HG03378 (cell line): ENCODE results near the gene POLE.
A peak's percentile ranks its signal among the peaks of the same experiment; 100 is the strongest.

ENCODE experiments used
- ATAC-seq: cut with Tn5 transposase; IDR thresholded peaks from one replicate; pipeline ENCODE4 v1.9.1; 2021; ENCODE audit warnings: mild to moderate bottlenecking, moderate library complexity; ENCODE audit not compliant: unreplicated experiment

The POLE gene, protein sequence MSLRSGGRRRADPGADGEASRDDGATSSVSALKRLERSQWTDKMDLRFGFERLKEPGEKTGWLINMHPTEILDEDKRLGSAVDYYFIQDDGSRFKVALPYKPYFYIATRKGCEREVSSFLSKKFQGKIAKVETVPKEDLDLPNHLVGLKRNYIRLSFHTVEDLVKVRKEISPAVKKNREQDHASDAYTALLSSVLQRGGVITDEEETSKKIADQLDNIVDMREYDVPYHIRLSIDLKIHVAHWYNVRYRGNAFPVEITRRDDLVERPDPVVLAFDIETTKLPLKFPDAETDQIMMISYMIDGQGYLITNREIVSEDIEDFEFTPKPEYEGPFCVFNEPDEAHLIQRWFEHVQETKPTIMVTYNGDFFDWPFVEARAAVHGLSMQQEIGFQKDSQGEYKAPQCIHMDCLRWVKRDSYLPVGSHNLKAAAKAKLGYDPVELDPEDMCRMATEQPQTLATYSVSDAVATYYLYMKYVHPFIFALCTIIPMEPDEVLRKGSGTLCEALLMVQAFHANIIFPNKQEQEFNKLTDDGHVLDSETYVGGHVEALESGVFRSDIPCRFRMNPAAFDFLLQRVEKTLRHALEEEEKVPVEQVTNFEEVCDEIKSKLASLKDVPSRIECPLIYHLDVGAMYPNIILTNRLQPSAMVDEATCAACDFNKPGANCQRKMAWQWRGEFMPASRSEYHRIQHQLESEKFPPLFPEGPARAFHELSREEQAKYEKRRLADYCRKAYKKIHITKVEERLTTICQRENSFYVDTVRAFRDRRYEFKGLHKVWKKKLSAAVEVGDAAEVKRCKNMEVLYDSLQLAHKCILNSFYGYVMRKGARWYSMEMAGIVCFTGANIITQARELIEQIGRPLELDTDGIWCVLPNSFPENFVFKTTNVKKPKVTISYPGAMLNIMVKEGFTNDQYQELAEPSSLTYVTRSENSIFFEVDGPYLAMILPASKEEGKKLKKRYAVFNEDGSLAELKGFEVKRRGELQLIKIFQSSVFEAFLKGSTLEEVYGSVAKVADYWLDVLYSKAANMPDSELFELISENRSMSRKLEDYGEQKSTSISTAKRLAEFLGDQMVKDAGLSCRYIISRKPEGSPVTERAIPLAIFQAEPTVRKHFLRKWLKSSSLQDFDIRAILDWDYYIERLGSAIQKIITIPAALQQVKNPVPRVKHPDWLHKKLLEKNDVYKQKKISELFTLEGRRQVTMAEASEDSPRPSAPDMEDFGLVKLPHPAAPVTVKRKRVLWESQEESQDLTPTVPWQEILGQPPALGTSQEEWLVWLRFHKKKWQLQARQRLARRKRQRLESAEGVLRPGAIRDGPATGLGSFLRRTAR (N-terminal part only)

DNA sequence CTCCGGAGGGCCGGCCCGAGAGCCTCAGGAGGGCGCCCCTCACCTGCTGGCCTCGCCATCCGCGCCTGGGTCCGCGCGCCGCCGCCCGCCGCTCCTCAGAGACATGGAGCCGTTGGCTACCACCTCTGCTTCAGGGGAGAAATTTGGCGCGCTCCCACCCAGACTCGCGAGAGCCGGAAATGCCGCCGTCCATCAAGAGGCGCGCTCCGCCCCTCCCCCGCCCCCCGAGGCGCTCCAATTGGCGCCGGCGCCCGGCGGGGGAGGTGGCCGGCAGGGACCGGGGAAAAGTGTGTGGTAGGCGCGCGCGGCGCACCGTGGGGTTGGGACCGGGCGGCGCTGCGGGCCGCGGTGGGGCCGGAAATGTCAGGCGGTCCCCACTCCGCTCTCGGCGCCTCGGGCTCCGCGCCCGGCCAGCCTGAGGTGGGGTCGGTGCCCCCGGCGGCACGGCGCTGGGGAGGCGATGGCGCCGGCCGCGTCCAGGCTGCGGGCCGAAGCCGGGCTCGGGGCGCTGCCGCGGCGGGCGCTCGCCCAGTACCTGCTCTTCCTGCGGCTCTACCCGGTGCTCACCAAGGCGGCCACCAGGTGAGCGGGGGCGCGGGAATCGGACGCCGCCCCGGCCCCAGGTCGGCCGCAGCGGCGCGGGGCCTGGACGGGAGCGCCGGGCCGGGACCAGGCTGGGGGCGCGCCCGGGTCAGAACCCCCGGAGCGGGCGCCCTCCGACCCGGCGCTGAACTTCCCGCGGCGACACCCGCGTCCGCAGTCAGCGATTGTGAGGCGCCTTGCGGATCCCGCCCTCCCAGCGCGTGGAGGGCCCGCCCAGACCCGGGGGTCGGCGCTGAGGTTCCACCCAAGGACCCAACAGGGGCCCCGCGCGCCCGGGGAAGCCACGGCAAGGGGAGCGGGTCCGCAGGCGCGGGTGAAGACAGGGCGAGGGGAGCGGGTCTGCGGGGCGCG, at the start of gene POLE, which contains the start of gene PXMP2:
TSS of gene POLE (minus strand) at position 132 of the 954 bp plus-strand sequence. CDS start at position 105, 27 bp downstream.
TSS of gene PXMP2 (plus strand) at position 377 of the 954 bp plus-strand sequence. CDS start at position 461, 84 bp downstream.
- peak; percentile 84 for ATAC-seq

DNA sequence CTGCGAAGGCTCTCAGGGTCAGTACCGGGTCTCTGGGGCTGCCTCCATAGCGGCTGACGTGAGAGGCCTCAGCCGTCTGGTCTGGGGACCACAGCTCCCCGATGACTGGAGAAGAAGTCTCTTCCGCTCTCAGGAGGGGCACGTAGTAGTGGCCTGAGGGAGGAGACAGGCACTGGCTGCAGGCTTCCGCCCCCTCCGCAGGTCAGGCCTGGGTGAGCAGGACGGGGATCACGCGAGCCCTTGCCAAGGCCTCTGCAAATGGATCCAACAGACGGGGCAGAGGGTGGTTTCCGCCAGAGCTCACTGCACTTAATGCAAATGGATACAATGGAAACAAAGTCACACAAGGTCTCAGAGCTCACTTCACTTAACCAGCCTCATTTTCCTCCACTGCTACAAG, 49.8 kb upstream of the POLE start:
- no peak for ATAC-seq

DNA sequence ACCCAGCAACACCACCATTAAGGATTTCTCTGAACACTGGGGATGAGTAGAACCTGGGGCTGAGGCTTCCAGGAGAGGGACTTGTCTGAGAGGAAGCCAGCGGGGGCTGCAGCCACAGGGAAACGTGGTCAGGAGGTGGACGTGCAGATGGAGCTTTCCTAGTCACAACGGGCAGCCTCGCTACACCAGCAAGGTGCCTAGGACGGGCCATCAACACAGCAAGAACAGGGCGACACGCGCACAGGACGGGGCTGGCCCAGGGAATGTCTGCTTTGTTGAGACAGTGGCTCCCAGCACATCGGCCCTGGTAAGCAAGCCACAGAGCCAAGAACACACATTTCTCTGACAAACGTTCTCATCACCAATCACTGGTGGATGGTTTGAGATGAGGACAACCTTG, 49.2 kb upstream of the POLE start:
- no peak for ATAC-seq

DNA sequence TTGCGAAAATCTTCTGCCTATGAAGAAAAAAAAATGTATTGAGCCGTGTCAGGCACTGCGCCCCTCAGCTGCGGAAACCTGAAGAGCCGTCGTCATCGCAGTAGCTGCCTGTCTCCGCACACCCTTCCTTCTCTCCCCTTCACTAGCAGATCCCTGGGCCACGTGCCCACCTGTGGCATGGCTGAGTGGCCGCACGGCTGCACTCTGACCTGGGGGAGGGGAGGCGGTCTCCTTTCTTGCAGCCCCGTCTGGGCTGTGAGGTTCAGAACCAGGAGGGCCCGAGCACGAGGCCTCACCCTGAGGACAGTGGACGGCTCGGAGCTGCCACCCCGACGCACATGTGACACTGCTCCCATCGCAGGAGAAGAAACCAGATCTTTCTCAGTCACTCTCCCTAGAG, 48.4 kb upstream of the POLE start:
- no peak for ATAC-seq

DNA sequence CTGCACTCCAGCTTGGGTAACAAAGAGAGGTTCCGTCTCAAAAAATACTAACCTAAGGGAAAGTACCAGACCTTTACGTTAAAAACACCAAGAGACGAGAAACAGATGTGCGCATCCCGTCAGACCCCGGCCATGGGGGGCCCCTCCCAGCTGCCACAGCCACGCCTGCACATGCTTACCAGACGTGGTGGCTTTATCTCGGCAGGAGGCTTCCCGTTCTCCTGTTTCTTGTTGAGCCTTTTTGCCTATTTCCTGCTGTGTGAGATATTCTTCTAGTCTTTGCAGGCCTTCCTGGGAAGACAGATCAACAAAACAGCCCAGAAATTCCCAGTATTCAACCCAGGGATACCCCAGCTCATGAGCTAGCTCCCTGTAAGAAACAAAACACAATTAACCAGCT, 47.1 kb upstream of the POLE start:
- ATAC-seq: no peak

DNA sequence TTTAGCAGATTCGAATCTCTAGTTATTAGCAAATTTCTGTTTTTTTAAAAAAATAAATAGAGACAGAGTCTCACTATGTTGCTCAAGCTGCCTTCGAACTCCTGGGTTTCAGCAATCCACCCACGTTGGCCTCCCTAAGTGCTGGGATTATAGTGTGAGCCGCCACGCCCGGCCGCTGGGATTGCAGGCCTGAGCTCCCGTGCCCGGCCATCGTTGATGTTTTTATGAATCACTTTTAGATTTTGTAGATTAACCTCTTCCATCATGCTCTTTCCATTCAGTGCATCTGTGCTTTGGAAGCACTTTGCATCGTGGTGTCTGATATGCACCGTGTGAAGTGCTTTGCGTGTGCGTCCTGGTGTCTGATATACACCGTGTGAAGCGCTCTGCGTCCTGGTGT, 44.4 kb upstream of the POLE start:
- ATAC-seq: no peak

DNA sequence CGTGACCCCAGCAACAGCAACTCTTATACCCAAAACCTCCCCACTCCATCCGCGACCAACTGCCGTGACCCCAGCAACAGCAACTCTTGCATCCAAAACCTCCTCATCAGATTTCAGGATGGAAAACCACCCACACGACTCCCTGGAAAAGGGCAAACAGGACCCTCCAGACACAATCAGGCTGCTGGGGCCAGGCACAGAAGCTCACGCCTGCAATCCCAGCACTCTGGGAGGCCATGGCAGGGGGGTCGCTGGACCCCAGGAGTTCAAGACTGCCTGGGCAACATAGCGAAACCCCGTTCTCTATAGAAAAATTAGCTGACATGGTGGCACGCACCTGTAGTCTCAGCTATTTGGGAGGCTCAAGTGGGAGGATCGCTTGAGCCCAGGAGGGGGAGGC, 43.2 kb upstream of the POLE start:
- no peak for ATAC-seq

DNA sequence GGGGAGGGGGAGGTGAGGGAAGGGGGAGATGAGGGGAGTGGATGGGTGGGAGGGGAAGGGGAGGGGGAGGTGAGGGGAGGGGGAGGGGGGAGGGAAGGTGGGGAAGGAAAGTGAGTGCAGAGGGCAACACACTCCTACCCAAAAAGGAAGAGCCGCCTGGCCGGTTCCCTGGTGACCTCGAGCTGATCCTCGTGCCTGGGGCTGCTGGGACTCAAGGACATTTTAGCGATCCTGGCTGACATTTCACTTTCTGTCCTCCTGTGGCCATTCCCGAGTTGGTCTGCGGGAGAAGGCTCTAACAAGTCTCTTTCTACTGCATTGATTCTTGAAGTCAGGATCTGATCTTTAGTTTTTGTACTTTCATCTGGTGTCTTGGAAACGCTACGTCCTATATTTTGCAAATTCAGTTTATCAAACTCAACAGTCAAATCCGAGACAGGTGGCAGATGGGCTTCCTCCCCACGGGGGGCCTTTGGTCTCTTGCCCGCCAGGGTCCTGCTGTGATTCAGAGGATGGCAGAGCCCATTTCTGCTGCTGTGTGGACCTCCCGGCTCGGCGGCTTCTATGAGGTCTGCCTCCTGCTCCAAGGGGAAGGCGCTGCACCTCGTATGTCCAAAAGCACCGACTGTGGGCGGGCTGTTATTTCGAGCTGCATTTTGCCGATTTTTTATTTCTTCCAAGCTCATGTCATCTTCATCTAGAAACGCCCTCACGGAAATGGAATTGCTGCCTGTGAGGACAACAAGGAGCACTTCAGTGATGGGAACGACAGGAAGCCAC, 42.6 kb upstream of the POLE start:
- no peak for ATAC-seq

DNA sequence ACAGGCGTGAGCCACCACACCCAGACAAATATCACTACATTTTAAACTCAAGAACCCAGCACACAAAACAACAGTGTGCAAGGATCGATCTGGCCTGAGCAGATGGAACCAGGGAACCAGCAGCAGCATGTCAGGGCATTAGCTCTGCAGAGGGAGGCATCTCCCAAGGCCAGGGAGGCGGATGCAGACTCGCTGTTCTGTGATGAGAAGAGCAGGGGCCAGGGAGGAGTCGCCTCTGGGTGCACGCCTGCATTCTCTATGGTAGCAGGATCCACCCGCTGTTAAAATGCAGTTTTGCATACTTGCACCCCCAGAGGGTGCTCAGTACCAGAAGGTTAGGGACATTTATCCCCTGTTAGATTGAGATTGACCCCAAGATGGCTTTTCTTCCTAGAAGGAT, 41.4 kb upstream of the POLE start:
- ATAC-seq: no peak

DNA sequence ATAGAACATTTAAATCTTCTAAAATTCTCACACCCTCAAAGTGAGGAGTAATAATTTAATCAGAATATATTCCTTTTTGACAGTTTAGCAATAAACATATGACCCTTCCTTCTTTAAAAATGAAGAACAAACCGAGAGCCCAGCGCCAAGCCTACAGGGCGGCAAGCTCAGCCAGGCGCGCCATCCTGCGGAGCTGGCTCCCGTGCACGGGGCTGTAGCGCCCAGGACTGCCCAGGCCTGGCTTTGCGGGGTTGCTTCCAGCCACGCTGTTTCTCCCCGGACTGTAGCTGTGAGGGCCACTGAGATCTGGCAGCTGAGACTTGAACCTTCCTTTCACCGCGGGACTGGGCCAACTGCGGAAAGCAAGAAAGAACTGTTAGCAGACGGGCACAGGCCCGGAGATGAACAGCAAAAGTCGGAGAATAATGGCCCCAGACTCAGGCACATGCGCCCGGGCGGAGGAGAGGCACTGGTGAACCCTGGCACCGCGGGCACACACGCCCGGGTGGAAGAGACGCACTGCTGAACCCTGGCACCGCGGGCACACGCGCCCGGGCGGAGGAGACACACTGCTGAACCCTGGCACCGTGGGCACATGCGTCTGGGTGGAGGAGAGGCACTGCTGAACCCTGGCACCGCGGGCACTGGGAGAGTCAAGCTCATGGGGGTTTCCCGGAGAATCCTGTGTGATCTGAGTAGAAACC, 40.1 kb upstream of the POLE start:
- no peak for ATAC-seq

DNA sequence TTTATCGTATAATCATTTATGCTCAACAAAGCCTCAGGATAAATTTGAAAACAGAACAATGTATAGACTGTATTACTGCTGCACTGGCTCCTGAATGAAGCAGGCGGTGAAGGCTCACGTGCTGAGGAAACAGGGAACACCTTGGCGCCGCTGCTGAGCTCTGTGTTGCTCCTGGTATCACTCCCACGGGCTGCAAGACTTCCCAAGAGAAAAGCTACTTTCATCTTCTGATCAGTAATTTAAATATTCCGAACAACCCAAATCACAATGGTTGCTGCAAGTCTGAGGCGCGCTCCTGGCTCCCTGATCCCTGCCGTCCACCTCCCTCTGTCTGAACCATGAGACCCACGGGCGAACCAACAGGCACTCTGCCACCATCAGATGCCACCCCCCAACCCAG, 39.2 kb upstream of the POLE start:
- no peak for ATAC-seq

DNA sequence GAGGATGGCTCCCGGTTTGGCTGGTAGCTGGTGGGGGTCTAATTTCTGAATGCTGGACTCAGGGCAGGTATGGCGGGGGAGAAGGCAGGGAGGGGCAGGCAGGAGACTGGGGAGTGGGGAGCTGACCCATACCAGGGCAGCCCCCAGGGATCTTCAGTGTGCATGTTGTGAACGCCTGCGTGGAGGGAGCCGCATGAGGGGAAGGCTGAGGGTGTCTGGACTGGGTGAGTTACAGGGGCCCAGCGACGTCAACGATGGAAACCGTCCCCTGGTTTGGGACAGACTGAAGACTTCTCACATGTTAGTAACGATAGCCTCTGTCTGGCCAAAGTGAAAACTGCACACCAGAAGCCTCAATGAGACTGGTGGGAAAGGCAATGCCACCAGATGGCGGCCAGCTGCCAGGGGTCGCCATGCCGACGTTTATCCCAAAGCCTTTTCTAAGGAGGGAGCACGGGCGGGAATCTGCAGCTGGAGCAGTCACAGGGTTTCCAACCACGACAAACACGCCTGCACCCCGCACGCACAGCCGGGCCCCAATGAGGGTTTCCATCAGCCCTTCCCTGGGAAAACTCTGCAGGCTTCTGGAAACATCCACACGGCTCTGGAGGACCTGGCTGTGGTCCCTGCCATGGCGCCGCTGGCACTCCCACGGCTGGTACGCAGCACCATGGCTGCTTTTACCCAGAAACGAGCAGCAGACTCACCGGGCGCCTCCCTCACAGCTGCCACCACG, 37.5 kb upstream of the POLE start:
- no peak for ATAC-seq

DNA sequence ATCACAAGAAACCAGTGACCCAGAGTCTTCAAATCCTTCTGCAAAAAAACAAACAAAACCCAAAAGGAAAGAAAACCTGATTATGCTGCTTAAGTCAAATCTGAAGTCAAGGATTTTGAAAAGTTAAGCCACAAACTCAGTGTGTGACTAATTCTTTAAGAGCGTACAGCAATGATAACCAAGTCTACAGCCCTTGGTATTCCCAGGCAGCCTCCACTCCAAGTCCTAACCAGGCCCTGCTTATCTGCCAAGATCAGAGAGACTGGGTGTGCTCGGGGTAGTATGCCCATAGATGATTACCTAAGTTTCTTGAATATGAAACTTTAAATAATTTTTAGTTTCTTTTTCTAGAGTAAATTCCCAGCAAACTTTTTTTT, 36.6 kb upstream of the POLE start:
- ATAC-seq: no peak

DNA sequence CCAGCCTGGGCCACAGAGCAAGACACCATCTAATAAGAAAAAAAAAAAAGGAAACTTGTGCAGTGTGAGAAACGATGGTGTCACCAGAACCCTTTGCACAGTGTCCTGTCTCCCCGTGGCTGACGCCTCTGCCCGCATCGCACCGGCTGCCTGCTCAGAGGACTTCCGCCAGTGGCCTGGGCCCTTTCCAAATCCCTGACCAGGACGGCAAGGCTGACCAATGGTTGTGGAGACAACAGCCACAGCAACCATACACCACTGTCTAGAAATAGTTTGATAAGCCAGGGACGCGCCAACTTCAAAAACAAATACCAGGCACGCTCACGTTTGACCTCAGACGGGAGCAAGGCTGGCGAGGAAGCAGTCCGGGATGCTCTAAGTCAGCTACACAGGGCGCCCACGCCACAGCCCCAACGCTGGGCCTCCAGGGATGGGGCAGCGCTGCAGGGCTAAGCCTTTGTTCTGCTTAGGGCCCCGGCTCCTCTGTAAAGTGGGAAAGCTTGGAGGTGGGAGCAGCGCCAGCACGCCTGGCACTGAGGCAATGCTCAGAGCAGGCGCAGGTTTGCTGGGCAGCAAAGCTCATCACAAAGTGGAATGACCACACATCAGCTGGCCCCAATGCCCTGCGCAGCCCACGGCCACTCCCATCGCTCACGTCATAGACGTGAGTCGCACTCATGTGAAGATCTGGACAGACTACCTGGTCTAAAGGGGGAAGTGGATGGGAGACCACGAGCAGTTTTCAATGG, 36.0 kb upstream of the POLE start:
- ATAC-seq: no peak

DNA sequence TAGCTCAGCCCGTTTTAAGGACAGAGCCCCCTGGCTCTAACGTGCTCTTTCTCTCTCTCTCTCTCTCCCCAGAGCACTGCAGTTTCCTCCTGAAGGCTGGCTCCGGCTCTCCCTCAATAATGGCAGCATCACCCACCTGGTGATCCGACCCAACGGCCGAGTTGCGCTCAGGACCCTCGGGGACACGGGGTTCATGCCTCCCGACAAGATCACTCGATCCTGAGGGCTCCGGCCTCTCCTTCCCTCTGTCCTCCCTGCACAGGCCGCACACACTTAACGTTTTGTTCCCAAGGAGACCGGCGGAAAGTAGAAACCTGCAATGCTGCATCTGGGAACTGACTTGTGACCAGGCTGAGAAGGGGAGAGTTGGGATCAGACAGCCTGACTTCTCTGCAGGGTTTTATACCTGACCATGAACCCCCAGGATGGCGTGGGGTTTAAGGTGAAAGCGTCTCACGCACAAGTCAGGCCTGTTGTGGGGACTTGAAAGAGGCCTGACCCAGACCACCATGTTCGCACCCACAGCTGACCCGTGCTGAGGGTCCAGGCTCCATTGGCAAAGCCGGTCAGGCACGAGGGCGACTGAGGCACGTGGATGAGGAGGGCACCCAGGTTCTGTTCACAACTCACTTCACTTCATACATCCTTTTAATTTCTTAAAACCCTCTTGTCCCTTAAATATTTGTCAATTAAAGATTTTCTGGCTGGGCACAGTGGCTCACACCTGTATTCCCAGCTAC, 33.6 kb upstream of the POLE start:
- no peak for ATAC-seq

DNA sequence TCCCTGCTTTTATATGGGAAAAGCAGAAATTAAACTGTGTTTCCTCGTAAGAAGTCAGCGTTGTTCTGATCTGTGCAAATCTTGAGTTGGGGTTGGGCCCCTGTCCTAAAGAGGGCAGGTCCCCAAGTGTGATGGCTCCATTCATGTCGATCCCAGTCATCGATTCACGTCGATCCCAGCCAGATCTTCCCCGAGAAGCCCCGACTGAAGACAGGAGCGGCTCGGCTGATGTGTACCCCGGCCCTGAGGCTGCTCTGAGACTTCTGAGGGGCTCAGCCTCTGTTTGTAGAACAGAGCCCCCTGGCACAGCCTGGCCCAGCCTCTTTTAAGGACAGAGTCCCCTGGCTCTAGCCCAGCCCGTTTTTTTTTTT, 32.8 kb upstream of the POLE start:
- ATAC-seq: no peak
